HUES48 (cell line): ENCODE data around the gene APEX2.
"Not testable (repeated sequence)": the region's sequence is repeated elsewhere in the genome, so short reads cannot be mapped to it uniquely, and the experiment has no call there.

Experiments used
- H3K27ac ChIP-seq: one replicate; pipeline ENCODE4 v1.7.0; 2013; ENCODE audit warnings: low read depth, low read length, inconsistent platforms
- H3K27me3 ChIP-seq: 2 replicates; pipeline ENCODE4 v1.6.1; 2013; ENCODE audit warnings: mild to moderate bottlenecking, low read length; ENCODE audit not compliant: control insufficient read depth, insufficient read depth
- H3K36me3 ChIP-seq: 2 replicates; pipeline ENCODE4 v1.6.1; 2013; ENCODE audit warnings: low read length; ENCODE audit not compliant: control insufficient read depth, insufficient read depth
- H3K4me1 ChIP-seq: 2 replicates; pipeline ENCODE4 v1.6.1; 2013; ENCODE audit warnings: mild to moderate bottlenecking, low read length; ENCODE audit not compliant: control insufficient read depth, insufficient read depth
- H3K4me3 ChIP-seq: 2 replicates; pipeline ENCODE4 v1.5.1; 2013; ENCODE audit warnings: mild to moderate bottlenecking, low read depth, low read length
- H3K9ac ChIP-seq: 2 replicates; pipeline ENCODE4 v1.6.1; 2013; ENCODE audit warnings: mild to moderate bottlenecking, low read depth, low read length, moderate library complexity
- H3K9me3 ChIP-seq: 2 replicates; pipeline ENCODE4 v1.6.1; 2013; ENCODE audit warnings: low read length; ENCODE audit not compliant: control insufficient read depth, insufficient read depth

APEX2 gene

GRCh38 chrX:55014897-55015299, 14.7 kb downstream of the APEX2 start:
- Histone ChIP-seq H3K9me3 (peaks cover 32% of the 10 kb centered on the region), H3K9ac (no peak overlapping the region), H3K27ac (no peak overlapping the region), H3K36me3 (no peaks in the 10 kb centered on the region), H3K27me3 (no peaks in the 10 kb centered on the region), H3K4me3 (no peak overlapping the region), H3K4me1 (no peaks in the 10 kb centered on the region)

GRCh38 chrX:55026143-55026542, 26.0 kb downstream of the APEX2 start:
- no peaks in the 10 kb centered on the region for H3K36me3 ChIP-seq
- no peak overlapping the region for H3K9ac ChIP-seq
- H3K4me3 ChIP-seq = no peak overlapping the region
- H3K27ac ChIP-seq = no peak overlapping the region
- 0 out of 2 replicates have a peak, but pooled peaks cover 4% of the 10 kb centered on the region for H3K4me1 ChIP-seq
- no peaks in the 10 kb centered on the region for H3K27me3 ChIP-seq
- H3K9me3 ChIP-seq = peaks cover 31% of the 10 kb centered on the region

GRCh38 chrX:55026840-55027239, 26.7 kb downstream of the APEX2 start:
- no peaks in the 10 kb centered on the region for H3K36me3 ChIP-seq
- H3K27me3 ChIP-seq = no peaks in the 10 kb centered on the region
- 0 out of 2 replicates have a peak, but pooled peaks cover 4% of the 10 kb centered on the region for H3K4me1 ChIP-seq
- peaks cover 34% of the 10 kb centered on the region for H3K9me3 ChIP-seq
- no peak overlapping the region for H3K9ac ChIP-seq
- H3K4me3 ChIP-seq = no peak overlapping the region
- no peak overlapping the region for H3K27ac ChIP-seq

GRCh38 chrX:55028040-55028439, 27.9 kb downstream of the APEX2 start:
- peaks cover 32% of the 10 kb centered on the region for H3K9me3 ChIP-seq
- H3K36me3 ChIP-seq = no peaks in the 10 kb centered on the region
- 0 out of 2 replicates have a peak, but pooled peaks cover 4% of the 10 kb centered on the region for H3K4me1 ChIP-seq
- no peak overlapping the region for H3K27ac ChIP-seq
- H3K9ac ChIP-seq = no peak overlapping the region
- no peak overlapping the region for H3K4me3 ChIP-seq
- no peaks in the 10 kb centered on the region for H3K27me3 ChIP-seq

- no peaks in the 10 kb centered on the region for H3K36me3 ChIP-seq
- H3K27ac ChIP-seq = no peak overlapping the region
- peaks cover 32% of the 10 kb centered on the region for H3K9me3 ChIP-seq
- H3K9ac ChIP-seq = no peak overlapping the region
- H3K4me1 ChIP-seq = 0 out of 2 replicates have a peak, but pooled peaks cover 4% of the 10 kb centered on the region
- no peaks in the 10 kb centered on the region for H3K27me3 ChIP-seq
- no peak overlapping the region for H3K4me3 ChIP-seq
Measured at GRCh38 chrX:55028611-55029010, 28.4 kb downstream of the APEX2 start.

GRCh38 chrX:55029291-55029690, 29.1 kb downstream of the APEX2 start:
- H3K4me1 ChIP-seq = 0 out of 2 replicates have a peak, but pooled peaks cover 4% of the 10 kb centered on the region
- H3K27ac ChIP-seq = no peak overlapping the region
- no peaks in the 10 kb centered on the region for H3K27me3 ChIP-seq
- H3K4me3 ChIP-seq = no peak overlapping the region
- H3K36me3 ChIP-seq = no peaks in the 10 kb centered on the region
- peaks cover 36% of the 10 kb centered on the region for H3K9me3 ChIP-seq
- no peak overlapping the region for H3K9ac ChIP-seq

- H3K4me1 ChIP-seq = 0 out of 2 replicates have a peak, but pooled peaks cover 4% of the 10 kb centered on the region
- no peaks in the 10 kb centered on the region for H3K36me3 ChIP-seq
- H3K4me3 ChIP-seq = no peak within 1 kb of the TSS
- H3K9me3 ChIP-seq = peaks cover 33% of the 10 kb centered on the region
- no peak within 1 kb of the TSS for H3K9ac ChIP-seq
- no peak within 1 kb of the TSS for H3K27ac ChIP-seq
- no peaks in the 10 kb centered on the region for H3K27me3 ChIP-seq
Measured at GRCh38 chrX:55030271-55031205, 30.4 kb downstream of the APEX2 start, which contains the start of gene ALAS2. Gene ALAS2, minus strand, starts transcription at chrX:55030977. Its CDS starts 4,977 bp downstream, at chrX:55026000.

GRCh38 chrX:55033429-55033828, 33.3 kb downstream of the APEX2 start:
- Histone ChIP-seq H3K27ac (no peak overlapping the region), H3K27me3 (no peaks in the 10 kb centered on the region), H3K4me1 (0 out of 2 replicates have a peak, but pooled peaks cover 4% of the 10 kb centered on the region)

GRCh38 chrX:55039471-55039870, 39.3 kb downstream of the APEX2 start:
- Histone ChIP-seq H3K36me3 (no peaks in the 10 kb centered on the region), H3K9ac (no peak overlapping the region), H3K4me3 (no peak overlapping the region), H3K9me3 (peaks cover 31% of the 10 kb centered on the region), H3K27ac (no peak overlapping the region), H3K4me1 (no peaks in the 10 kb centered on the region), H3K27me3 (no peaks in the 10 kb centered on the region)

More at GRCh38 chrX:55033429-55033828, 33.3 kb downstream of the APEX2 start:
- Histone ChIP-seq H3K36me3 (no peaks in the 10 kb centered on the region), H3K9me3 (peaks cover 23% of the 10 kb centered on the region), H3K9ac (no peak overlapping the region), H3K4me3 (no peak overlapping the region)

- Histone ChIP-seq H3K27me3 (no peaks in the 10 kb centered on the region), H3K9me3 (peaks cover 44% of the 10 kb centered on the region), H3K36me3 (no peaks in the 10 kb centered on the region), H3K27ac (no peak overlapping the region), H3K4me1 (no peaks in the 10 kb centered on the region), H3K4me3 (no peak overlapping the region), H3K9ac (no peak overlapping the region)
Measured at GRCh38 chrX:55041514-55041913, 41.4 kb downstream of the APEX2 start.

GRCh38 chrX:55050599-55050998, 50.4 kb downstream of the APEX2 start:
- H3K27me3 ChIP-seq, H3K4me3 ChIP-seq, H3K9ac ChIP-seq, H3K4me1 ChIP-seq, H3K27ac ChIP-seq, H3K36me3 ChIP-seq: not testable (repeated sequence)
- H3K9me3 ChIP-seq = peaks cover 25% of the 10 kb centered on the region
